Left colon (tissue), 2 donors: ENCODE results near the gene ACAP2. TPM values are rescaled to one million over a fixed set of nuclear protein-coding genes. Genes with fewer than 3 reads are reported as not detected.
"Not testable (repeated sequence)": the region's sequence is repeated elsewhere in the genome, so short reads cannot be mapped to it uniquely, and the experiment has no call there.

Experiments
- ATAC-seq: fragments of 200-7000 bp; cut with Tn5 transposase; one replicate; pipeline ENCODE4 v1.9.1; 2020; ENCODE audit warnings: mild to moderate bottlenecking, moderate library complexity
- DNase-seq, 2 donors: peaks; one replicate each; pipeline ENCODE4 v3.0.0-alpha.2; 2020
- intact Hi-C, 2 donors: fragments of 100-400 bp; cut with DNase I in 1 of 2; cut with micrococcal nuclease in 1 of 2; formaldehyde crosslinking; loops; one replicate each; pipeline versions ENCODE4 v1.11.2 to v1.14.0; 2022; cut with DNase I, micrococcal nuclease
- long read RNA-seq: library from polyadenylated mRNA; unstranded; transcript quantifications from one replicate; pipeline ENCODE4 v2.0.0, GENCODE V29; 2021
- total RNA-seq, 2 donors: library from RNA; stranded (reverse); fragmentation: NEBNext Ultra II Directional; extraction: Animal tissue kit (Norgen Biotek cat#: 25700); gene quantifications; one replicate each; pipeline ENCODE4 v1.2.1, GENCODE V29; 2021
- donor health status: DM: no; HTN: no; CAD: no.
- donor health status: DM: yes; HTN: yes; CAD: no.

The ACAP2 gene
- total RNA-seq: 10 to 100 TPM; 63.5 to 67.9 TPM
- long read RNA-seq, full-length matches to known transcripts: 8 of 33 reads
- long read RNA-seq, partial matches to known transcripts: 11 of 33 reads
- long read RNA-seq, other reads (novel, unspliced or antisense): 14 of 33 reads

DNA sequence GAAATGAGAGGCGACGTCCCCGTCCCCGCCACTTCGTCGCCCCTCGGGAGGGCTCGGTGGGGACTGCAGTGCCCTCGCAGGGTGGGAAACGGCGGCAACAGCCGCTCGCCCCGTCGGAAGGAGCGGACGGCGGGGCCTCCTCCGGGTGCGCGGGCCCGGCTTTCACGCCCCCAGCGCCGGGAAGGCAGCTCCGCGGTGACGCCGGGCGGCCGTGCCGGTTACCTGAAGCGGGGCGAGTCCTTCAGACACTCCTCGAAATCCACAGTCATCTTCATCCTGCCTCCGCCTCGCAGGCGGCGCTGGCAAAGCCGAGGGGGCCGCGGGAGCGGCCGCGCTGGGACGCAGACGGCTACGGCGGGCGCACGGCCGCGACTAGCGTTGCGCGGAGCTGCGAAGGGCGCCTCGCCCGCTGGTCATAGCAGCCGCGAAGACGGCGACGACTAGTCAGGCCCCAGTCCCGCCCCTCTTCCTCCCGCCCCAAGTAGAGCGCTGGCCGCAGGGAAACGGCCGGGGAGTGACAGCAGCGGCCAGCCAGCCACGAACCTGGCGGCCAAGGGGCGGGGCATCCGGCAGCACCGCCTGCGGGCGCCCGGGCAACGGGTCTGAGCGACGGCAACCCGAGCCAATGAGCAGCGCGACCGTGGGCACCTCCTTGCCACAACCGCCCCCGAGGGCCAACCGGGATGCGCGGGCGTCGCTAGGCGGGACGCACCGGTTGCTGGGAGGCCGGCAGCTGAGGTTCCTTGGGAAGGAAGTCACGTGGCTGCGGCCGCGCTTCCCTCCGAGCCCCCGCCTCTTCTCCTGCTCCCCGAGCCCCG is at the start of gene ACAP2:
TSS of gene ACAP2 (minus strand) at position 448 of the 818 bp plus-strand sequence. CDS start at position 275, 173 bp downstream.
- intact Hi-C loops: no loop called here
- peak; percentile 90 for ATAC-seq
- peak; percentile 99 to 100 for DNase-seq

GRCh38 chr3:195475614-195476013 is 32.8 kb upstream of the ACAP2 start:
- intact Hi-C loops: no loop called here
- no peak for DNase-seq
- ATAC-seq: no peak

DNA sequence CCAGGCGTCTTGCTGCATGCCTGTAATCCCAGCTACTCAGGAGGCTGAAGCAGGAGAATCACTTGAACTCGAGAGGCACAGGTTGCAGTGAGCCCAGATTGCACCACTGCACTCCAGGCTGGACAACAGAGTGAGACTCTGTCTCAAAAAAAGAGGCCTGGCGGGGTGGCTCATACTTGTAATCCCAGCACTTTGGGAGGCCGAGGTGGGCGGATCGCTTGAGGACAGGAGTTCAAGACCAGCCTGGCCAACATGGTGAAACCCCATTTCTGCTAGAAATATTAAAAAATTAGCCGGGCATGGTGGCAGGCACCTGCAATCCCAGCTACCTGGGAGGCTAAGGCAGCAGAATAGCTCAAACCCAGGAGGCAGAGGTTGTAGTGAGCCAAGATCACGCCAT is 32.3 kb upstream of the ACAP2 start:
- DNase-seq, intact Hi-C loops, ATAC-seq: not testable (repeated sequence)

- no peak for ATAC-seq
These were observed 26.0 kb upstream of the ACAP2 start for GRCh38 chr3:195468841-195469240.

GRCh38 chr3:195468391-195468776 is 25.6 kb upstream of the ACAP2 start:
- DNase-seq: no peak
- intact Hi-C loops: no loop called here
- no peak for ATAC-seq

More at GRCh38 chr3:195468841-195469240, 26.0 kb upstream of the ACAP2 start:
- intact Hi-C loops: no loop called here
- DNase-seq: no peak

DNA sequence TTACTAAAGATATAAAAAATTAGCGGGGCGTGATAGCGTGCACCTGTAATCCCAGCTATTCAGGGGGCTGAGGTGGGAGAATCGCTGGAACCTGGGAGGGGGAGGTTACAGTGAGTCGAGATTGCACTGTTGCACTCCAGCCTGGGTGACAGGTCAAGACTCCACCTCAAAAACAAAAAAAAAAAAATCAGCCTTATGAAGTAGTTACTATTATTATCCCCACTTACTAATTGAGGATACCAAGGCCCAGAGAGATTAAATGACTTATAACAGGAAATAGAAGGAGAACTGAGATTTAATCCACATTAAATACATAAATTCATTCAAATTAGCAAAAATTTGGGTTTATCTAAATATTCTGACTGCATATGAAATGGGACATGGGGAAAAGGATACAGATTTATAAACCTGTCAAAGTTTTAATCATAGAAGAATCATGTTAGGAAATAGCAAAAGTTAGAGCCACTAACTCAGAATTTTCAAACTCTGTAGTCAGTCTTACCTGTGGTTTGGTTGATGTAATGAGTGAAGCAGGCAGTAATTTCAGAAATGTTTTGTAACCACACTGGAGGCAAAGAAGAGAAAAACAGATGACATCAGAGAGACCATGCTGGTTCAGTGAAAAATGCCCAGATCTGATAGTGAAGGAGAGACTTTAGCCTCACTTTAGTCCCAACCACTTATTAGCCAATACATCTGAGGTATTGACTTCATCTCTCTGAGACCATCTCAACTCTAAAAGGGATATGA is 25.0 kb upstream of the ACAP2 start:
- no peak for DNase-seq
- no peak for ATAC-seq
- intact Hi-C loops: no loop called here

GRCh38 chr3:195466251-195466650 is 23.4 kb upstream of the ACAP2 start:
- intact Hi-C loops: no loop called here
- ATAC-seq (no peak), DNase-seq (no peak)

GRCh38 chr3:195462922-195463321 is 20.1 kb upstream of the ACAP2 start:
- DNase-seq (peak; percentile 28 to 51), ATAC-seq (peak; percentile 51)

DNA sequence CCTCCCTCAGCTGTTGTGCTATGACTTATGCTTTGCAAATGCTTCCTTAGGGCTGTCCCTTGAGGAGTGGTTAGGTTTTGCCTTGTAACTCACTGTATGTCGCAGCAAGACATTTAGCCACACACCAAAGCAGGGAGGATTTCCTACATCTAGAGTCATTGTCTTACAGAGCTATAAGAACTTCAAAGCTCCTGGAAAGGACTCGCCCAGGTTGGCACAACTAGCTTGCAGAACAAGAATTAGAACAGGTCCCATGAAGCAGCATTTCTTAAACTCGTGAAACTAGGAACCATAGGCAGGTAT is 19.4 kb upstream of the ACAP2 start:
- no peak for DNase-seq
- intact Hi-C loops: no loop called here
- ATAC-seq: no peak

More at GRCh38 chr3:195462922-195463321, 20.1 kb upstream of the ACAP2 start:
- intact Hi-C loops: not testable (repeated sequence)

- ATAC-seq: peak; percentile 64
- intact Hi-C loops: no loop called here
- peak; percentile 31 to 46 for DNase-seq
These were observed 18.9 kb upstream of the ACAP2 start for GRCh38 chr3:195461594-195462307.

- ATAC-seq: no peak
- DNase-seq: no peak
- intact Hi-C loops: no loop called here
These were observed 17.4 kb upstream of the ACAP2 start for GRCh38 chr3:195460091-195460713.

DNA sequence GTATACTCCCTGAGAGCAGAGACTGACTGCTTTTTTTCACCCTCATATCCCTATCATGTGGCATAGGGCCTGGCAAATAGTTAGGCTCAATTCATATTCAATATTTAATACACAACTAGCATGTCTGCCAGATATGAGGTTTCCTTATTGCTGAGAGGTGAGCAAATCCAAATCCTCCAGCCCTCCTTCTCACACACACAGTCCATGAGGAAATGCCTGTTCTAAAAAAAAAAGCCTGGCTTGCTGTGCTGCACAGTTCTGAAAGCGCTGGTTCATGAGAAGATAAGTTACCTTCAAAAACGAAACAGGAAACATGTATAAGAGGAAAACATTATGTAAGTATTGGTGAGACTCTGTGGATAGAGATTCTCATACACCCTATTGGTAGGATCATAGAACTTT is 15.5 kb upstream of the ACAP2 start:
- intact Hi-C loops: no loop called here
- DNase-seq: no peak
- peak; percentile 73 for ATAC-seq

- DNase-seq (no peak), ATAC-seq (no peak)
- intact Hi-C loops: no loop called here
These were observed 13.0 kb upstream of the ACAP2 start for GRCh38 chr3:195455789-195456188.

- intact Hi-C loops: no loop called here
- ATAC-seq: peak; percentile 76
- DNase-seq: no peak
These were observed 10.4 kb upstream of the ACAP2 start for GRCh38 chr3:195453236-195453635.

DNA sequence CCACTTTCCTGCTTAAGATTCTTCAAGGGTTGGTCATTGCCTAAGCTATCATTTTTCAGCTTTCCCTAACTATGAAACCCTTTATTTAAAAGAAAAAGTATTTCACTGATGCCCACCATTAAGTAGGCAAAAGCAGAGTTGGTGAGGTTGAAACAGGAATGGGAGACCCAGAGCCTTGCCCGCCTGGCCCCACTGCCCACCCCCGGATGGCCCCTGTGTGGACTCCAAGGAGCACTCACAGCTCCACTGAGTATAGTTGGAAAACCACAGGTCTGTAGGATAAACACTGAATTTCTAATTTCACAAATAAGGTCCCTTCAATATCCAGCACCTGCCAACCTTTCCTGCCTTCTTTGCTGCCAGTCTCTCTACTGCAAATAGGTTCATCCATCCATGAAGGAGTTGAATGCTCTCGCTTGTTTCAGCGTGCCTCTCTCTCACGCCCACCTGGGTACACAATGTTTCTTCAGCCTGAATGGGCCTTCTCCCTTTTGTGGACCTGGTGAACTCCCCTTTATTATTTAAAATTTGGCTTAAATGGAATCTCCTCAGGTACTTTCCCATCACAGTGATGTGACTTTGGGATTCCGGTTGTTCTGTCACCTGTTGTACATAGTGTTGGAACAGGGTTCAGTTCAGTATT is 8.7 kb upstream of the ACAP2 start:
- ATAC-seq (no peak), DNase-seq (no peak)
- intact Hi-C loops: no loop called here

GRCh38 chr3:195450731-195451229 is 8.0 kb upstream of the ACAP2 start:
- no peak for ATAC-seq
- intact Hi-C loops: no loop called here
- no peak for DNase-seq

DNA sequence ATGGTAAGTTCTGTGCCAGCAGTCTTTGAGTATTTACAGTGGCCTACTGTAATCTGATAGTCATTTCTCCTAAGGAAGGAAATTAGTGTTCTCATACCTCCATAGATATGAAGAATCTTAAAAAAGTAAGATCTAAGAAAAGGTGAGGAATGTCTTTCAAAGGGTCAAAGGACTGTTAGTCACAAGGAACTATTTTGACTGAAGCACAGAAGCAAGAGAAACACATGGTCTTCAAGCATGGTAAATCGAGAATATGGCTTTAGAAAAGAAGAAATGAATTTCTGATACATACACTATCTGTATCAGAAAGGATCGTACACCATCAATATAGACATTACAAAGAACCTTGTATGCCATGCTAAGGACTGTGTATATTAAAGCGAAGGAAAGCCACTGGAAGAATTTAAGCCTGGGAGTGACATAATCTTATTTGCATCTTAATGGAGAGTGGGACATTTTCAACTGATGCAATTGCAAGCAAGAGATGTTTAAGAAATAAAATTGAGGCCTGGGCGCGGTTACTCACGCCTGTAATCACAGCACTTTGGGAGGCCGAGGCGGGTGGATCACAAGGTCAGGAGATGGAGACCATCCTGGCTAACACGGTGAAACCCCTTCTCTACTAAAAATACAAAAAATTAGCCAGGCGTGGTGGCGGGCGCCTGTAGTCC is 5.5 kb upstream of the ACAP2 start:
- DNase-seq (no peak), ATAC-seq (no peak)
- intact Hi-C loops: no loop called here

GRCh38 chr3:195447201-195447600 is 4.4 kb upstream of the ACAP2 start:
- DNase-seq (no peak), ATAC-seq (no peak)
- intact Hi-C loops: no loop called here
